Psoas muscle (tissue), 8 donors: ENCODE results near the gene ACTR3C. TPM values are rescaled to one million over a fixed set of nuclear protein-coding genes. Genes with fewer than 3 reads are reported as not detected.

Experiments used
- ATAC-seq, 4 donors: fragments of 200-7000 bp; cut with Tn5 transposase; one replicate each; pipeline ENCODE4 v1.9.1; 2020; ENCODE audit warnings: moderate library complexity in 3 of 4, mild to moderate bottlenecking in 2 of 4
- DNase-seq, 2 donors: peaks; one replicate each; pipeline ENCODE4 v3.0.0-alpha.2; 2020
- H3K27ac ChIP-seq: fragments of 200-600 bp; one replicate; pipeline ENCODE4 v1.8.0; 2022
- H3K27me3 ChIP-seq, 3 donors: fragments of 200-600 bp in 1 of 3; one replicate each; pipeline versions ENCODE4 v1.6.1 to v1.8.0; 2013 to 2022; ENCODE audit warnings: low read length in 2 of 3, mild to moderate bottlenecking in 2 of 3, moderate library complexity in 1 of 3; ENCODE audit not compliant: insufficient read depth in 3 of 3
- H3K36me3 ChIP-seq, 2 donors: fragments of 200-600 bp in 1 of 2; one replicate each; pipeline versions ENCODE4 v1.6.1 to v1.8.0; 2013 to 2022; ENCODE audit warnings: low read depth in 1 of 2, mild to moderate bottlenecking in 1 of 2, moderate library complexity in 1 of 2; ENCODE audit not compliant: insufficient read depth in 1 of 2
- H3K4me1 ChIP-seq: fragments of 200-600 bp; one replicate; pipeline ENCODE4 v1.8.0; 2022
- H3K4me3 ChIP-seq: fragments of 200-600 bp; one replicate; pipeline ENCODE4 v1.8.0; 2022; ENCODE audit warnings: mild to moderate bottlenecking
- H3K9me3 ChIP-seq: fragments of 200-600 bp; one replicate; pipeline ENCODE4 v1.8.0; 2022
- CTCF ChIP-seq: fragments of 200-600 bp; IDR thresholded peaks from one replicate; pipeline ENCODE4 v1.8.0; 2022; ENCODE audit warnings: antibody characterized with exemption
- WGBS, 3 donors: extraction: QIAGEN DNeasy Blood & Tissue Kit; methylation state at CpG; one replicate each; pipeline versions ENCODE4 v1.1.6 to v1.1.7; 2013; 5-methylcytosine and 5-hydroxymethylcytosine counted together
- intact Hi-C, 2 donors: fragments of 100-400 bp; cut with DNase I; formaldehyde crosslinking; loops; one replicate each; pipeline versions ENCODE4 v1.11.0 to v1.14.2; 2022
- polyA plus RNA-seq, 3 donors: library from polyadenylated mRNA; stranded (reverse); fragments of 200-250 nt; gene quantifications; one replicate each; pipeline ENCODE4 v1.2.3, GENCODE V29; 2013
- total RNA-seq, 4 donors: library from RNA; stranded (reverse); fragmentation: NEBNext Ultra II Directional in 2 of 4; extraction: Animal tissue kit (Norgen Biotek cat#: 25700) in 2 of 4; gene quantifications; one replicate each; pipeline versions ENCODE4 v1.2.1 to v1.2.4, GENCODE V29; 2021 to 2023
- donor health status: healthy with polysubstance abuse.
- donor health status: DM: no; HTN: no; CAD: no; lungs with moderate emphysema.
- donor health status: Bipolar disorder and iron deficiency.
- donor health status: healthy.
- donor health status: DM: yes; HTN: yes; CAD: no.
- donor health status: DM: no; HTN: no; CAD: no.
- donor health status: DM: no; HTN: no; CAD: no.
- donor health status: DM: yes; HTN: yes; CAD: no.

The ACTR3C gene
- total and polyA plus RNA-seq, 7 donors, result 0.71 to 3.7 (median 2.7) TPM

GRCh38 chr7:150330211-150330885, 7.0 kb upstream of the ACTR3C start:
- WGBS, 3 donors, result 69 to 85% (median 71%) methylated on average over 19 of the region's 19 CpGs
- H3K27ac ChIP-seq, result no peak overlapping the region
- no peaks in the 10 kb centered on the region for H3K27me3 ChIP-seq
- no peaks in the 10 kb centered on the region for H3K9me3 ChIP-seq
- no peaks in the 10 kb centered on the region for H3K4me1 ChIP-seq
- H3K36me3 ChIP-seq, result peaks cover 0 to 3% of the 10 kb centered on the region in 2 donors
- intact Hi-C loops, result no loop called here
- ATAC-seq (no peak), DNase-seq (peak in 1 of 2 donors; percentile 50)
- no peak overlapping the region for H3K4me3 ChIP-seq
- TF ChIP-seq CTCF, result no peak

GRCh38 chr7:150329331-150330120, 6.2 kb upstream of the ACTR3C start:
- no peaks in the 10 kb centered on the region for H3K4me1 ChIP-seq
- no peak overlapping the region for H3K4me3 ChIP-seq
- no peaks in the 10 kb centered on the region for H3K27me3 ChIP-seq
- peak in 3 of 4 donors; percentile 17 to 37 (median 26) for ATAC-seq
- no peak for TF ChIP-seq CTCF
- no peak overlapping the region for H3K27ac ChIP-seq
- intact Hi-C loops, result no loop called here
- H3K36me3 ChIP-seq, result peaks cover 0 to 3% of the 10 kb centered on the region in 2 donors
- H3K9me3 ChIP-seq, result no peaks in the 10 kb centered on the region
- DNase-seq, result peak in 1 of 2 donors; percentile 56
- 65 to 73% (median 65%) methylated on average over 22 of the region's 22 CpGs for WGBS, 3 donors

- no peak overlapping the region for H3K4me3 ChIP-seq
- no peaks in the 10 kb centered on the region for H3K4me1 ChIP-seq
- H3K27ac ChIP-seq, result no peak overlapping the region
- WGBS, 3 donors, result 97 to 100% (median 98%) methylated on average over 3 of the region's 3 CpGs
- ATAC-seq (no peak), DNase-seq (no peak)
- no peak for TF ChIP-seq CTCF
- intact Hi-C loops, result no loop called here
- no peaks in the 10 kb centered on the region for H3K9me3 ChIP-seq
- peaks cover 0 to 3% of the 10 kb centered on the region in 2 donors for H3K36me3 ChIP-seq
- H3K27me3 ChIP-seq, result peaks cover 0 to 5% (median 3%) of the 10 kb centered on the region in 3 donors
These were observed 4.0 kb upstream of the ACTR3C start for GRCh38 chr7:150327308-150327707.

- no peak for TF ChIP-seq CTCF
- DNase-seq (no peak), ATAC-seq (no peak)
- intact Hi-C loops, result no loop called here
- H3K9me3 ChIP-seq, result no peaks in the 10 kb centered on the region
- WGBS, 3 donors, result 81 to 90% (median 88%) methylated on average over 4 of the region's 4 CpGs
- H3K36me3 ChIP-seq, result peaks cover 0 to 3% of the 10 kb centered on the region in 2 donors
- H3K27me3 ChIP-seq, result peaks cover 0 to 5% (median 3%) of the 10 kb centered on the region in 3 donors
- H3K27ac ChIP-seq, result no peak overlapping the region
- H3K4me3 ChIP-seq, result no peak overlapping the region
- H3K4me1 ChIP-seq, result no peaks in the 10 kb centered on the region
These were observed 3.4 kb upstream of the ACTR3C start for GRCh38 chr7:150326657-150327268.
